ENCODE measurements around the gene HAO1.

The HAO1 gene

GRCh38 chr20:7908905-7909304, 31.4 kb downstream of the HAO1 start:
- no peaks in the 10 kb centered on the region for H3K79me1 ChIP-seq (replicated peaks; ENCODE audit: low read length, poor library complexity, severe bottlenecking)
- no peaks in the 10 kb centered on the region for H3K9me3 ChIP-seq (ENCODE audit: control insufficient read depth, low read length)
- no peak overlapping the region for H2AK5ac ChIP-seq (ENCODE audit: low read length, severe bottlenecking)
- H2BK15ac ChIP-seq (ENCODE audit: low read depth, poor library complexity, severe bottlenecking), result no peak overlapping the region
- H3K27me3 ChIP-seq (ENCODE audit: control insufficient read depth in 1 of 2, insufficient read depth in 1 of 2, low read length in 2 of 2), result no peaks in the 10 kb centered on the region
- no peak overlapping the region for H3K4ac ChIP-seq (ENCODE audit: low read depth in 1 of 2, low read length in 2 of 2)
- H3K9ac ChIP-seq (ENCODE audit: low read length), result no peak overlapping the region
- WGBS, result 67% methylated on average over 2 of the region's 4 CpGs
- H4K8ac ChIP-seq (ENCODE audit: low read length), result no peak overlapping the region
- no peak overlapping the region for H3K4me3 ChIP-seq (ENCODE audit: insufficient read depth in 1 of 2, low read depth in 1 of 2, low read length in 2 of 2)
- no peak for DNase-seq
- H3K18ac ChIP-seq (ENCODE audit: low read depth in 1 of 2, low read length in 2 of 2), result no peak overlapping the region
- H2AFZ ChIP-seq (ENCODE audit: low read depth, low read length), result no peak overlapping the region
- no peak overlapping the region for H2BK12ac ChIP-seq (ENCODE audit: low read length in 2 of 2)
- no peak overlapping the region for H3K14ac ChIP-seq (ENCODE audit: low read length in 2 of 2)
- no peaks in the 10 kb centered on the region for H3K4me1 ChIP-seq (ENCODE audit: control insufficient read depth, insufficient read depth, low read depth, low read length)
- H2BK5ac ChIP-seq (ENCODE audit: low read depth, low read length, poor library complexity, severe bottlenecking), result no peak overlapping the region
- H3K36me3 ChIP-seq (ENCODE audit: control insufficient read depth in 1 of 2, insufficient read depth in 2 of 2, low read depth in 1 of 2, low read length in 2 of 2), result no peaks in the 10 kb centered on the region
- no peak overlapping the region for H2BK120ac ChIP-seq (ENCODE audit: low read depth, low read length)
- no peak overlapping the region for H3K4me2 ChIP-seq (ENCODE audit: low read length, poor library complexity, severe bottlenecking)
- H3K27ac ChIP-seq (ENCODE audit: low read length, poor library complexity, severe bottlenecking), result no peak overlapping the region
- no peak overlapping the region for H4K91ac ChIP-seq (ENCODE audit: low read length)
- H3K23ac ChIP-seq (ENCODE audit: low read length in 2 of 2), result no peak overlapping the region

GRCh38 chr20:7903429-7903828, 36.8 kb downstream of the HAO1 start:
- Histone ChIP-seq H4K91ac (ENCODE audit: low read length) (no peak overlapping the region), H3K4ac (ENCODE audit: low read depth in 1 of 2, low read length in 2 of 2) (no peak overlapping the region), H3K9ac (ENCODE audit: low read length) (no peak overlapping the region), H3K27ac (ENCODE audit: low read length, poor library complexity, severe bottlenecking) (no peak overlapping the region), H3K9me3 (ENCODE audit: control insufficient read depth, low read length) (no peaks in the 10 kb centered on the region), H3K18ac (ENCODE audit: low read depth in 1 of 2, low read length in 2 of 2) (no peak overlapping the region), H2BK12ac (ENCODE audit: low read length in 2 of 2) (no peak overlapping the region), H2BK15ac (ENCODE audit: low read depth, poor library complexity, severe bottlenecking) (no peak overlapping the region), H3K4me2 (ENCODE audit: low read length, poor library complexity, severe bottlenecking) (no peak overlapping the region), H3K27me3 (ENCODE audit: control insufficient read depth in 1 of 2, insufficient read depth in 1 of 2, low read length in 2 of 2) (no peaks in the 10 kb centered on the region), H2BK120ac (ENCODE audit: low read depth, low read length) (no peak overlapping the region), H3K36me3 (ENCODE audit: control insufficient read depth in 1 of 2, insufficient read depth in 2 of 2, low read depth in 1 of 2, low read length in 2 of 2) (no peaks in the 10 kb centered on the region), H3K14ac (ENCODE audit: low read length in 2 of 2) (no peak overlapping the region), H4K8ac (ENCODE audit: low read length) (no peak overlapping the region), H2AK5ac (ENCODE audit: low read length, severe bottlenecking) (no peak overlapping the region), H2AFZ (ENCODE audit: low read depth, low read length) (no peak overlapping the region), H3K4me1 (ENCODE audit: control insufficient read depth, insufficient read depth, low read depth, low read length) (no peaks in the 10 kb centered on the region), H3K79me1 (replicated peaks; ENCODE audit: low read length, poor library complexity, severe bottlenecking) (no peaks in the 10 kb centered on the region), H2BK5ac (ENCODE audit: low read depth, low read length, poor library complexity, severe bottlenecking) (no peak overlapping the region), H3K23ac (ENCODE audit: low read length in 2 of 2) (no peak overlapping the region), H3K4me3 (ENCODE audit: insufficient read depth in 1 of 2, low read depth in 1 of 2, low read length in 2 of 2) (no peak overlapping the region)
- DNase-seq, result no peak
- 40% methylated on average over 1 of the region's 1 CpG for WGBS

GRCh38 chr20:7902879-7903278, 37.4 kb downstream of the HAO1 start:
- H3K4me2 ChIP-seq (ENCODE audit: low read length, poor library complexity, severe bottlenecking), result no peak overlapping the region
- no peak for DNase-seq
- H4K91ac ChIP-seq (ENCODE audit: low read length), result no peak overlapping the region
- no peak overlapping the region for H2AK5ac ChIP-seq (ENCODE audit: low read length, severe bottlenecking)
- no peaks in the 10 kb centered on the region for H3K36me3 ChIP-seq (ENCODE audit: control insufficient read depth in 1 of 2, insufficient read depth in 2 of 2, low read depth in 1 of 2, low read length in 2 of 2)
- H3K9ac ChIP-seq (ENCODE audit: low read length), result no peak overlapping the region
- H2BK12ac ChIP-seq (ENCODE audit: low read length in 2 of 2), result no peak overlapping the region
- no peaks in the 10 kb centered on the region for H3K4me1 ChIP-seq (ENCODE audit: control insufficient read depth, insufficient read depth, low read depth, low read length)
- H3K14ac ChIP-seq (ENCODE audit: low read length in 2 of 2), result no peak overlapping the region
- H3K27ac ChIP-seq (ENCODE audit: low read length, poor library complexity, severe bottlenecking), result no peak overlapping the region
- H2BK5ac ChIP-seq (ENCODE audit: low read depth, low read length, poor library complexity, severe bottlenecking), result no peak overlapping the region
- H3K9me3 ChIP-seq (ENCODE audit: control insufficient read depth, low read length), result no peaks in the 10 kb centered on the region
- H3K23ac ChIP-seq (ENCODE audit: low read length in 2 of 2), result no peak overlapping the region
- H3K4me3 ChIP-seq (ENCODE audit: insufficient read depth in 1 of 2, low read depth in 1 of 2, low read length in 2 of 2), result no peak overlapping the region
- no peaks in the 10 kb centered on the region for H3K79me1 ChIP-seq (replicated peaks; ENCODE audit: low read length, poor library complexity, severe bottlenecking)
- H2BK120ac ChIP-seq (ENCODE audit: low read depth, low read length), result no peak overlapping the region
- H3K27me3 ChIP-seq (ENCODE audit: control insufficient read depth in 1 of 2, insufficient read depth in 1 of 2, low read length in 2 of 2), result no peaks in the 10 kb centered on the region
- H2BK15ac ChIP-seq (ENCODE audit: low read depth, poor library complexity, severe bottlenecking), result no peak overlapping the region
- H2AFZ ChIP-seq (ENCODE audit: low read depth, low read length), result no peak overlapping the region
- H3K18ac ChIP-seq (ENCODE audit: low read depth in 1 of 2, low read length in 2 of 2), result no peak overlapping the region
- WGBS, result 100% methylated on average over 1 of the region's 2 CpGs
- H4K8ac ChIP-seq (ENCODE audit: low read length), result no peak overlapping the region
- H3K4ac ChIP-seq (ENCODE audit: low read depth in 1 of 2, low read length in 2 of 2), result no peak overlapping the region

- no peaks in the 10 kb centered on the region for H3K79me1 ChIP-seq (replicated peaks; ENCODE audit: low read length, poor library complexity, severe bottlenecking)
- no peak overlapping the region for H4K8ac ChIP-seq (ENCODE audit: low read length)
- no peak overlapping the region for H3K27ac ChIP-seq (ENCODE audit: low read length, poor library complexity, severe bottlenecking)
- H3K36me3 ChIP-seq (ENCODE audit: control insufficient read depth in 1 of 2, insufficient read depth in 2 of 2, low read depth in 1 of 2, low read length in 2 of 2), result no peaks in the 10 kb centered on the region
- no peak overlapping the region for H3K9ac ChIP-seq (ENCODE audit: low read length)
- no peaks in the 10 kb centered on the region for H3K27me3 ChIP-seq (ENCODE audit: control insufficient read depth in 1 of 2, insufficient read depth in 1 of 2, low read length in 2 of 2)
- 92% methylated on average over 2 of the region's 2 CpGs for WGBS
- H3K4me3 ChIP-seq (ENCODE audit: insufficient read depth in 1 of 2, low read depth in 1 of 2, low read length in 2 of 2), result no peak overlapping the region
- no peak overlapping the region for H2AFZ ChIP-seq (ENCODE audit: low read depth, low read length)
- H3K4me2 ChIP-seq (ENCODE audit: low read length, poor library complexity, severe bottlenecking), result no peak overlapping the region
- DNase-seq, result no peak
- H2BK120ac ChIP-seq (ENCODE audit: low read depth, low read length), result no peak overlapping the region
- H2BK5ac ChIP-seq (ENCODE audit: low read depth, low read length, poor library complexity, severe bottlenecking), result no peak overlapping the region
- H3K14ac ChIP-seq (ENCODE audit: low read length in 2 of 2), result no peak overlapping the region
- no peaks in the 10 kb centered on the region for H3K9me3 ChIP-seq (ENCODE audit: control insufficient read depth, low read length)
- H2BK15ac ChIP-seq (ENCODE audit: low read depth, poor library complexity, severe bottlenecking), result no peak overlapping the region
- H2AK5ac ChIP-seq (ENCODE audit: low read length, severe bottlenecking), result no peak overlapping the region
- H2BK12ac ChIP-seq (ENCODE audit: low read length in 2 of 2), result no peak overlapping the region
- no peak overlapping the region for H4K91ac ChIP-seq (ENCODE audit: low read length)
- no peak overlapping the region for H3K4ac ChIP-seq (ENCODE audit: low read depth in 1 of 2, low read length in 2 of 2)
- H3K18ac ChIP-seq (ENCODE audit: low read depth in 1 of 2, low read length in 2 of 2), result no peak overlapping the region
- no peaks in the 10 kb centered on the region for H3K4me1 ChIP-seq (ENCODE audit: control insufficient read depth, insufficient read depth, low read depth, low read length)
- H3K23ac ChIP-seq (ENCODE audit: low read length in 2 of 2), result no peak overlapping the region
Observed at GRCh38 chr20:7897781-7898364, 42.4 kb downstream of the HAO1 start.
